HepG2 (cell line): ENCODE results near the gene IPP. TPM values are rescaled to one million over a fixed set of nuclear protein-coding genes. Genes with fewer than 3 reads are reported as not detected.
A peak's percentile ranks its signal among the peaks of the same experiment; 100 is the strongest.

Experiments
- ARID4A ChIP-seq: sonication (generic); formaldehyde crosslinking; IDR thresholded peaks from 2 replicates; pipeline ENCODE4 v1.5.0; 2020; ENCODE audit warnings: mild to moderate bottlenecking, missing genetic modification reagents, borderline replicate concordance
- ATF4 ChIP-seq, 2 experiments: fragments of 450-650 bp in 1 of 2; sonication (generic) in 1 of 2; formaldehyde crosslinking; IDR thresholded peaks; 2 replicates each; pipeline versions ENCODE4 v1.5.0 to v1.8.0; 2020 to 2022; ENCODE audit warnings: mild to moderate bottlenecking in 1 of 2, missing genetic modification reagents in 1 of 2
- CEBPG ChIP-seq: IDR thresholded peaks from 2 replicates; pipeline ENCODE4 v1.6.1; 2016
- EED ChIP-seq: sonication (generic); formaldehyde crosslinking; IDR thresholded peaks from 2 replicates; pipeline ENCODE4 v1.5.0; 2020; ENCODE audit warnings: mild to moderate bottlenecking, missing genetic modification reagents
- ELF3 ChIP-seq: IDR thresholded peaks from 2 replicates; pipeline ENCODE4 v1.6.1; 2016; ENCODE audit warnings: missing genetic modification reagents, missing compliant biosample characterization
- HDAC1 ChIP-seq: sonication (generic); formaldehyde crosslinking; IDR thresholded peaks from 2 replicates; pipeline ENCODE4 v1.5.1; 2020; ENCODE audit warnings: mild to moderate bottlenecking, missing genetic modification reagents
- HNF4A ChIP-seq: sonication (generic); formaldehyde crosslinking; IDR thresholded peaks from 2 replicates; pipeline ENCODE4 v1.4.0; 2020; ENCODE audit warnings: missing genetic modification reagents
- HOXA3 ChIP-seq: sonication (generic); formaldehyde crosslinking; IDR thresholded peaks from 2 replicates; pipeline ENCODE4 v1.5.0; 2020; ENCODE audit warnings: missing genetic modification reagents
- KLF12 ChIP-seq: sonication (generic); formaldehyde crosslinking; IDR thresholded peaks from 2 replicates; pipeline ENCODE4 v1.4.0; 2020; ENCODE audit warnings: missing genetic modification reagents, borderline replicate concordance
- MTA1 ChIP-seq: sonication (generic); formaldehyde crosslinking; IDR thresholded peaks from 2 replicates; pipeline ENCODE4 v1.4.0; 2020; ENCODE audit warnings: missing genetic modification reagents, mild to moderate bottlenecking, borderline replicate concordance
- NCOA2 ChIP-seq: sonication (generic); formaldehyde crosslinking; IDR thresholded peaks from 2 replicates; pipeline ENCODE4 v1.8.0; 2022; ENCODE audit warnings: inconsistent platforms
- PAXIP1 ChIP-seq: sonication (generic); formaldehyde crosslinking; conservative IDR thresholded peaks from 2 replicates; pipeline ENCODE4 v1.4.0; 2020; ENCODE audit warnings: mild to moderate bottlenecking, missing genetic modification reagents, moderate library complexity
- REPIN1 ChIP-seq: sonication (generic); formaldehyde crosslinking; IDR thresholded peaks from 2 replicates; pipeline ENCODE4 v1.8.0; 2022; ENCODE audit warnings: missing genetic modification reagents, low read depth, mild to moderate bottlenecking, borderline replicate concordance
- THAP11 ChIP-seq: IDR thresholded peaks from 2 replicates; pipeline ENCODE4 v1.6.1; 2016; ENCODE audit warnings: missing biosample characterization, missing genetic modification reagents
- ZBTB20 ChIP-seq: sonication (generic); formaldehyde crosslinking; IDR thresholded peaks from 2 replicates; pipeline ENCODE4 v1.8.1; 2023; ENCODE audit warnings: missing genetic modification reagents, low read depth, mild to moderate bottlenecking, borderline replicate concordance
- ZMYM4 ChIP-seq: sonication (generic); formaldehyde crosslinking; IDR thresholded peaks from 2 replicates; pipeline ENCODE4 v1.8.1; 2023; ENCODE audit warnings: mild to moderate bottlenecking, missing genetic modification reagents
- ZNF350 ChIP-seq: sonication (generic); formaldehyde crosslinking; IDR thresholded peaks from 2 replicates; pipeline ENCODE4 v1.4.0; 2020; ENCODE audit warnings: mild to moderate bottlenecking, low read depth, missing genetic modification reagents, borderline replicate concordance
- ZNF574 ChIP-seq: sonication (generic); formaldehyde crosslinking; IDR thresholded peaks from 2 replicates; pipeline ENCODE4 v1.4.0; 2020; ENCODE audit warnings: missing genetic modification reagents
- polyA plus RNA-seq, 8 experiments: library from polyadenylated mRNA; depleted of rRNA in 3 of 8; stranded (reverse) in 7 of 8; unstranded in 1 of 8; fragments of >200 nt; fragmentation: Illumina TruSeq in 4 of 8; extraction: Trizol in 4 of 8; gene quantifications; 2 replicates each; pipeline versions ENCODE4 v1.2.1 to v1.2.3, GENCODE V29; 2011 to 2016; ENCODE audit warnings: low read depth in 4 of 8, missing spikeins in 1 of 8, mixed read lengths in 1 of 8; ENCODE audit not compliant: insufficient read depth in 1 of 8
- total RNA-seq, 5 experiments: library from RNA; depleted of rRNA; stranded (reverse); fragments of >200 nt; fragmentation: Illumina TruSeq; extraction: Trizol; gene quantifications; 2 replicates each; pipeline ENCODE4 v1.2.3, GENCODE V29; 2016; ENCODE audit warnings: low read depth in 1 of 5

The IPP gene
- total and polyA plus RNA-seq, 2 of the 13 experiments (the other 11 are each of a cell fraction or from before 2014, with no cell fraction given) = 3.0 to 9.7 TPM

GRCh38 chr1:45752441-45753052 lies 2.1 kb upstream of the IPP start (continued):
- TF ChIP-seq ATF4 (CRISPR knock-in tag; IDR thresholded peaks at IDR 0.05) = peak in 1 of 2 experiments; percentile 90; a peak in 2 of 4 replicates
- no peak for TF ChIP-seq EED (CRISPR knock-in tag)
- TF ChIP-seq NCOA2 = peak; percentile 42; the same call in 1 of the 2 replicates
- peak; percentile 59; the same call in 1 of the 2 replicates for TF ChIP-seq ARID4A
- TF ChIP-seq MTA1 (CRISPR knock-in tag) = no peak
- TF ChIP-seq HOXA3 (CRISPR knock-in tag) = peak; percentile 37; the same call in 1 of the 2 replicates
- TF ChIP-seq HNF4A (CRISPR knock-in tag) = peak; percentile 81
- TF ChIP-seq ZNF574 (CRISPR knock-in tag) = peak; percentile 35; the same call in 1 of the 2 replicates
- peak; percentile 69 for TF ChIP-seq CEBPG (CRISPR knock-in tag)
- 0 out of 2 replicates have a peak, but pooled peaks have one; percentile 43 for TF ChIP-seq REPIN1
- no peak for TF ChIP-seq HDAC1 (CRISPR knock-in tag)
- TF ChIP-seq ELF3 (CRISPR knock-in tag) = peak; percentile 31; the same call in 1 of the 2 replicates
- TF ChIP-seq KLF12 = peak; percentile 26; the same call in 1 of the 2 replicates
- TF ChIP-seq ZMYM4 (CRISPR knock-in tag) = peak; percentile 82
- TF ChIP-seq PAXIP1 (CRISPR knock-in tag) = peak; percentile 76; the same call in 1 of the 2 replicates
- peak; percentile 49; the same call in 1 of the 2 replicates for TF ChIP-seq ZNF350 (CRISPR knock-in tag)
- TF ChIP-seq THAP11 (CRISPR knock-in tag) = 0 out of 2 replicates have a peak, but pooled peaks have one; percentile 24
- TF ChIP-seq ZBTB20 (CRISPR knock-in tag) = peak; percentile 67; the same call in 1 of the 2 replicates
